Fibroblast of lung (primary cell): ENCODE measurements around the gene ONECUT3. TPM values are rescaled to one million over a fixed set of nuclear protein-coding genes. Genes with fewer than 3 reads are reported as not detected.

Experiments used
- DNase-seq, 2 donors: peaks; one replicate each; pipeline versions ENCODE4 v3.0.0 to v3.0.0-alpha.2; 2010; ENCODE audit warnings: low read depth in 2 of 2
- H2AFZ ChIP-seq: 2 replicates; pipeline ENCODE4 v1.5.1; 2012; ENCODE audit warnings: low read length, control low read depth, inconsistent platforms
- H3K27ac ChIP-seq: 2 replicates; pipeline ENCODE4 v1.5.1; 2011; ENCODE audit warnings: low read length, control low read depth; ENCODE audit not compliant: insufficient read depth
- H3K27me3 ChIP-seq: 2 replicates; pipeline ENCODE4 v1.5.1; 2011; ENCODE audit warnings: mild to moderate bottlenecking, low read length; ENCODE audit not compliant: control insufficient read depth, insufficient read depth
- H3K36me3 ChIP-seq: 2 replicates; pipeline ENCODE4 v1.5.1; 2011; ENCODE audit warnings: low read length; ENCODE audit not compliant: control insufficient read depth, insufficient read depth
- H3K4me1 ChIP-seq: 2 replicates; pipeline ENCODE4 v1.5.1; 2011; ENCODE audit warnings: low read length; ENCODE audit not compliant: control insufficient read depth, insufficient read depth; ENCODE audit errors: extremely low read depth
- H3K4me2 ChIP-seq: 2 replicates; pipeline ENCODE4 v1.5.1; 2011; ENCODE audit warnings: low read length, control low read depth; ENCODE audit not compliant: insufficient read depth; ENCODE audit errors: extremely low read depth
- H3K4me3 ChIP-seq, 4 experiments: fragments of 200-600 bp in 1 of 4; sonication (generic) in 1 of 4; replicated peaks in 1 of 4; 2 replicates each; pipeline ENCODE4 v1.5.1; 2011 to 2016; ENCODE audit warnings: low read length in 4 of 4, low read depth in 3 of 4, mild to moderate bottlenecking in 3 of 4, control low read depth in 2 of 4, inconsistent platforms in 1 of 4, mixed read lengths in 1 of 4; ENCODE audit not compliant: insufficient read depth in 1 of 4; ENCODE audit errors: control extremely low read depth in 1 of 4
- H3K79me2 ChIP-seq: 2 replicates; pipeline ENCODE4 v1.5.1; 2012; ENCODE audit warnings: mild to moderate bottlenecking, low read length, inconsistent platforms; ENCODE audit not compliant: control insufficient read depth, insufficient read depth
- H3K9ac ChIP-seq: 2 replicates; pipeline ENCODE4 v1.5.1; 2011; ENCODE audit warnings: mild to moderate bottlenecking, low read length, control low read depth; ENCODE audit not compliant: insufficient read depth
- H3K9me3 ChIP-seq: 2 replicates; pipeline ENCODE4 v1.5.1; 2012; ENCODE audit warnings: low read depth, low read length; ENCODE audit not compliant: control insufficient read depth, insufficient read depth
- H4K20me1 ChIP-seq: 2 replicates; pipeline ENCODE4 v1.5.1; 2011; ENCODE audit warnings: low read length; ENCODE audit not compliant: control insufficient read depth, insufficient read depth; ENCODE audit errors: extremely low read depth
- EZH2 ChIP-seq: IDR thresholded peaks from 2 replicates; pipeline ENCODE4 v1.5.1; 2012; ENCODE audit warnings: low read length, control low read depth, mild to moderate bottlenecking; ENCODE audit errors: missing control alignments
- polyA plus RNA-seq, 2 donors: library from polyadenylated mRNA; depleted of rRNA in 1 of 2; stranded (reverse) in 1 of 2; unstranded in 1 of 2; fragments of >200 nt; gene quantifications; 2 replicates each; pipeline ENCODE4 v1.2.1, GENCODE V29; 2011 to 2012; ENCODE audit warnings: missing spikeins in 1 of 2
- total RNA-seq: library from RNA; depleted of rRNA; stranded (reverse); fragments of >200 nt; gene quantifications from 2 replicates; pipeline ENCODE4 v1.2.1, GENCODE V29; 2014
- TF ChIP-seq, protein P1 (sequence below), 2 donors: IDR thresholded peaks in 1 of 2; conservative IDR thresholded peaks in 1 of 2; 1 replicate in 1 of 2; 2 replicates in 1 of 2; pipeline ENCODE4 v1.5.1; 2011 to 2012; ENCODE audit warnings: low read length in 2 of 2, control low read depth in 1 of 2, inconsistent platforms in 1 of 2, low read depth in 1 of 2, mild to moderate bottlenecking in 1 of 2

ONECUT3 gene
- total and polyA plus RNA-seq, 2 donors (not counting 1 experiment from before 2014, with no cell fraction given), result not detected

DNA sequence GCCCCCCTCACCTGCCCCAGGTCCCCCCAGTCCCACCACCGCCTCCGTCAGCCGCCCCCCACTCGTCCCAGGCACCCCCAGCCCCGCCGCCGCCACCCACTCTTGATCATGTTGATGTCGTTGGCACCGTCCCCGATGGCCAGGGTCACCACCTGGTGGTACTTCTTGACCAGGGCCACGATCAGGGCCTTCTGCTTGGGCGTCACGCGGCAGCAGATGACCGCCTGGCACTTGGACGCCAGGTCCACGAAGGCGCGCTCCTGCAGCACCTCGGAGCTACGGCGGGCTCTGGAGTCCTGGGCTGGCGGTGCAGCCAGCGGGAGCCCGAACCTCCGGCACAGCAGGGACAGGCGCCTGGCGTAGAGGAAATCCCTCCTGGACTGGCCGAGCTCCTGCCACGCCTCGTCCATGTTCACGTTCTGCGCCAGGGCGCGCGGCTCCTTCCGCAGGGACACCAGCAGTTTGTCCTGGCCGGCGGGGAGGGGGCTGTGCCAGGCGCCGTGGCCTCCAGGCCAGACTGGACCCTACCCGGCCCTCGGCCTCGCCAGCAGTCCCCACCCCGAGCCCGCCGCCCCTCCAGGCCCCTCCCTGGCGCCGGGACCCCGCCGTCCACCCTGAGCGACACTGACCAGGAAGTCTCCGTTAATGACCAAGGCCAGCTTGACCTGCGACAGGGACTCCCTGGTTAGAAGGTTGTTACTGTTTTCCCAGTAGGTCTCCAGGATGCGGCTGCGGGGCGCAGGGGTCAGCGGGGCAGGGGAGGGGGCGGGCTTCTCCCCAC is 36.1 kb downstream of the ONECUT3 start:
- Histone ChIP-seq H3K9me3 (no peaks in the 10 kb centered on the region), H3K4me3 (no peak overlapping the region), H3K36me3 (no peaks in the 10 kb centered on the region), H2AFZ (no peak overlapping the region), H3K79me2 (no peaks in the 10 kb centered on the region), H3K4me2 (peak overlapping the region; percentile 35), H3K27me3 (no peaks in the 10 kb centered on the region), H4K20me1 (no peaks in the 10 kb centered on the region), H3K4me1 (no peaks in the 10 kb centered on the region), H3K27ac (no peak overlapping the region), H3K9ac (no peak overlapping the region)
- no peak for DNase-seq
- TF ChIP-seq, protein P1, sequence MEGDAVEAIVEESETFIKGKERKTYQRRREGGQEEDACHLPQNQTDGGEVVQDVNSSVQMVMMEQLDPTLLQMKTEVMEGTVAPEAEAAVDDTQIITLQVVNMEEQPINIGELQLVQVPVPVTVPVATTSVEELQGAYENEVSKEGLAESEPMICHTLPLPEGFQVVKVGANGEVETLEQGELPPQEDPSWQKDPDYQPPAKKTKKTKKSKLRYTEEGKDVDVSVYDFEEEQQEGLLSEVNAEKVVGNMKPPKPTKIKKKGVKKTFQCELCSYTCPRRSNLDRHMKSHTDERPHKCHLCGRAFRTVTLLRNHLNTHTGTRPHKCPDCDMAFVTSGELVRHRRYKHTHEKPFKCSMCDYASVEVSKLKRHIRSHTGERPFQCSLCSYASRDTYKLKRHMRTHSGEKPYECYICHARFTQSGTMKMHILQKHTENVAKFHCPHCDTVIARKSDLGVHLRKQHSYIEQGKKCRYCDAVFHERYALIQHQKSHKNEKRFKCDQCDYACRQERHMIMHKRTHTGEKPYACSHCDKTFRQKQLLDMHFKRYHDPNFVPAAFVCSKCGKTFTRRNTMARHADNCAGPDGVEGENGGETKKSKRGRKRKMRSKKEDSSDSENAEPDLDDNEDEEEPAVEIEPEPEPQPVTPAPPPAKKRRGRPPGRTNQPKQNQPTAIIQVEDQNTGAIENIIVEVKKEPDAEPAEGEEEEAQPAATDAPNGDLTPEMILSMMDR (conservative IDR thresholded peaks at IDR 0.05 in 1 of 2, IDR thresholded peaks at IDR 0.05 in 1 of 2; ENCODE audit: low read depth in 1 of 2, low read length in 2 of 2), result no peak
- no peak for TF ChIP-seq EZH2

- H3K4me3 ChIP-seq, result no peak overlapping the region
- no peak for TF ChIP-seq EZH2
- TF ChIP-seq, protein P1 (conservative IDR thresholded peaks at IDR 0.05 in 1 of 2, IDR thresholded peaks at IDR 0.05 in 1 of 2; ENCODE audit: low read depth in 1 of 2, low read length in 2 of 2), result no peak
- no peaks in the 10 kb centered on the region for H3K9me3 ChIP-seq
- H3K27ac ChIP-seq, result no peak overlapping the region
- no peaks in the 10 kb centered on the region for H3K27me3 ChIP-seq
- H2AFZ ChIP-seq, result no peak overlapping the region
- no peak for DNase-seq
- no peaks in the 10 kb centered on the region for H3K79me2 ChIP-seq
- H3K36me3 ChIP-seq, result no peaks in the 10 kb centered on the region
- no peak overlapping the region for H3K9ac ChIP-seq
- H4K20me1 ChIP-seq, result no peaks in the 10 kb centered on the region
- H3K4me1 ChIP-seq, result no peaks in the 10 kb centered on the region
- H3K4me2 ChIP-seq, result no peak overlapping the region
Observed at GRCh38 chr19:1790054-1790792, 36.9 kb downstream of the ONECUT3 start.

DNA sequence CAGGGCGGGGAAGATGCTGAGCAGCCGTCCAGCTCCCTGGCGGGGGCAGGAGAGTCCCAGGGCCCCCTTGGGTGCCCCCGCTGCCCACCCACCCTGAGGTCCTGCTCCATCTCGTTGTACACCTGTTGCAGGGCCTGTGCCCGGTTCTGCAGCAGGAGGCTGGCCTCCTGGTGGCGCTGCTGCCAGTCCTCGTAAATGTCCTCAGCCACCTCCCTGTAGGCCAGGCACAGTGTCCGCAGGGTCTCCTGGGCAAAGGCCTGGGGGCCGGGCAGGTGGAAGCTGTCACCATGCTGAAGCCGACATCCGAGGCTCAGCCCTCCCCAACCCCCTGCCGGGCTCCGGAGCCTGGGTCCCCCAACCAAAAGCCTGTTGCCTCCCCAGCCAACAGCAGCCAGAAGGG is 38.6 kb downstream of the ONECUT3 start:
- no peak overlapping the region for H2AFZ ChIP-seq
- no peaks in the 10 kb centered on the region for H4K20me1 ChIP-seq
- DNase-seq, result no peak
- H3K4me1 ChIP-seq, result no peaks in the 10 kb centered on the region
- H3K4me2 ChIP-seq, result no peak overlapping the region
- no peak overlapping the region for H3K4me3 ChIP-seq
- H3K9ac ChIP-seq, result no peak overlapping the region
- no peaks in the 10 kb centered on the region for H3K9me3 ChIP-seq
- no peaks in the 10 kb centered on the region for H3K79me2 ChIP-seq
- H3K36me3 ChIP-seq, result no peaks in the 10 kb centered on the region
- H3K27me3 ChIP-seq, result no peaks in the 10 kb centered on the region
- H3K27ac ChIP-seq, result no peak overlapping the region
- TF ChIP-seq, protein P1 (conservative IDR thresholded peaks at IDR 0.05 in 1 of 2, IDR thresholded peaks at IDR 0.05 in 1 of 2; ENCODE audit: low read depth in 1 of 2, low read length in 2 of 2), result no peak
- TF ChIP-seq EZH2, result no peak
